GM23338 (cell line): ENCODE data around the gene RASA3. TPM values are rescaled to one million over a fixed set of nuclear protein-coding genes. Genes with fewer than 3 reads are reported as not detected.

Experiments
- ATAC-seq: fragments of 200-7000 bp; cut with Tn5 transposase; 3 replicates; pipeline ENCODE4 v1.9.1; 2020
- DNase-seq: peaks from one replicate; pipeline ENCODE4 v3.0.0-alpha.2; 2015; ENCODE audit warnings: low spot score
- H2AFZ ChIP-seq: fragments of 200-600 bp; sonication (generic); 2 replicates; pipeline ENCODE4 v1.8.0; 2016; ENCODE audit warnings: antibody characterized with exemption, mild to moderate bottlenecking, moderate library complexity
- H3F3A ChIP-seq: fragments of 200-600 bp; sonication (generic); replicated peaks from 2 replicates; pipeline ENCODE4 v1.8.0; 2017; ENCODE audit warnings: antibody characterized with exemption, mixed run types, low read depth
- H3K27ac ChIP-seq: fragments of 200-600 bp; sonication (generic); 2 replicates; pipeline ENCODE4 v1.6.1; 2016; ENCODE audit warnings: low read depth
- H3K27me3 ChIP-seq: fragments of 200-600 bp; sonication (generic); 2 replicates; pipeline ENCODE4 v1.8.0; 2016; ENCODE audit warnings: mild to moderate bottlenecking, mixed run types, moderate library complexity; ENCODE audit not compliant: insufficient read depth
- H3K36me3 ChIP-seq: fragments of 200-600 bp; sonication (generic); 2 replicates; pipeline ENCODE4 v1.8.0; 2016; ENCODE audit warnings: mild to moderate bottlenecking; ENCODE audit not compliant: insufficient read depth
- H3K4me1 ChIP-seq: fragments of 200-600 bp; sonication (generic); 2 replicates; pipeline ENCODE4 v1.8.0; 2016; ENCODE audit warnings: mild to moderate bottlenecking, moderate library complexity; ENCODE audit not compliant: insufficient read depth
- H3K4me2 ChIP-seq: fragments of 200-600 bp; sonication (generic); 2 replicates; pipeline ENCODE4 v1.7.1; 2017; ENCODE audit warnings: mixed run types
- H3K4me3 ChIP-seq: fragments of 200-600 bp; sonication (generic); 2 replicates; pipeline ENCODE4 v1.6.1; 2016; ENCODE audit warnings: mixed run types
- H3K79me2 ChIP-seq: fragments of 200-600 bp; sonication (generic); replicated peaks from 2 replicates; pipeline ENCODE4 v1.8.0; 2017; ENCODE audit warnings: mild to moderate bottlenecking; ENCODE audit not compliant: insufficient read depth
- H3K9me2 ChIP-seq: fragments of 200-600 bp; sonication (generic); 2 replicates; pipeline ENCODE4 v1.8.0; 2017; ENCODE audit not compliant: insufficient read depth
- H4K20me1 ChIP-seq: fragments of 200-600 bp; sonication (generic); replicated peaks from 2 replicates; pipeline ENCODE4 v1.8.0; 2017; ENCODE audit warnings: mild to moderate bottlenecking; ENCODE audit not compliant: insufficient read depth
- H3K27ac Mint-ChIP-seq: 2 replicates; pipeline ENCODE4 v1.8.0; 2020; ENCODE audit warnings: inconsistent platforms, mild to moderate bottlenecking, moderate library complexity, mixed read lengths
- H3K27me3 Mint-ChIP-seq: 3 replicates; pipeline ENCODE4 v1.8.0; 2022; ENCODE audit warnings: low read depth, mild to moderate bottlenecking, moderate library complexity, mixed read lengths, inconsistent platforms; ENCODE audit not compliant: insufficient read depth, poor library complexity
- H3K36me3 Mint-ChIP-seq: 3 replicates; pipeline ENCODE4 v1.8.0; 2021; ENCODE audit warnings: low read depth, mild to moderate bottlenecking, inconsistent platforms, moderate library complexity, mixed read lengths
- H3K4me1 Mint-ChIP-seq: 3 replicates; pipeline ENCODE4 v1.8.0; 2020; ENCODE audit warnings: mild to moderate bottlenecking, inconsistent platforms, mixed read lengths
- H3K4me3 Mint-ChIP-seq: 3 replicates; pipeline ENCODE4 v1.8.0; 2021; ENCODE audit warnings: moderate library complexity, mild to moderate bottlenecking, inconsistent platforms, mixed read lengths
- H3K9me3 Mint-ChIP-seq: 3 replicates; pipeline ENCODE4 v1.8.0; 2020; ENCODE audit warnings: moderate library complexity, mild to moderate bottlenecking, inconsistent platforms, mixed read lengths
- CREB1 ChIP-seq: fragments of 250-450 bp; sonication (Bioruptor Pico); IDR thresholded peaks from 2 replicates; pipeline ENCODE4 v1.5.0; 2020; ENCODE audit warnings: low read depth, mild to moderate bottlenecking, moderate library complexity
- CTCF ChIP-seq, 2 experiments: fragments of 200-600 bp in 1 of 2; sonication (generic) in 1 of 2; conservative IDR thresholded peaks; 2 replicates each; pipeline versions ENCODE4 v1.5.1 to v1.6.1; 2016 to 2017; ENCODE audit warnings: antibody characterized with exemption in 2 of 2, low read depth in 2 of 2, mild to moderate bottlenecking in 2 of 2, moderate library complexity in 1 of 2
- ETS1 ChIP-seq: IDR thresholded peaks from 2 replicates; pipeline ENCODE4 v1.6.1; 2016; ENCODE audit warnings: antibody characterized with exemption
- EZH2 ChIP-seq: fragments of 200-600 bp; sonication (generic); IDR thresholded peaks from one replicate; pipeline ENCODE4 v1.8.0; 2017; ENCODE audit warnings: antibody characterized with exemption, mild to moderate bottlenecking, low read depth; ENCODE audit not compliant: unreplicated experiment
- EZH2phosphoT487 ChIP-seq: fragments of 200-600 bp; sonication (generic); IDR thresholded peaks from one replicate; pipeline ENCODE4 v1.8.1; 2018; ENCODE audit warnings: antibody characterized with exemption; ENCODE audit not compliant: unreplicated experiment
- JUNB ChIP-seq: IDR thresholded peaks from one replicate; pipeline ENCODE4 v1.6.1; 2016; ENCODE audit warnings: antibody characterized with exemption; ENCODE audit not compliant: unreplicated experiment
- NANOG ChIP-seq: IDR thresholded peaks from 2 replicates; pipeline ENCODE4 v1.6.1; 2016; ENCODE audit warnings: antibody characterized with exemption, borderline replicate concordance
- POLR2AphosphoS5 ChIP-seq: IDR thresholded peaks from 2 replicates; pipeline ENCODE4 v1.6.1; 2016; ENCODE audit warnings: antibody characterized with exemption, low read depth
- REST ChIP-seq: IDR thresholded peaks from one replicate; pipeline ENCODE4 v1.6.1; 2018; ENCODE audit warnings: antibody characterized with exemption; ENCODE audit not compliant: unreplicated experiment
- STAT1 ChIP-seq: IDR thresholded peaks from one replicate; pipeline ENCODE4 v1.6.1; 2016; ENCODE audit warnings: antibody characterized with exemption; ENCODE audit not compliant: unreplicated experiment
- ZNF114 ChIP-seq: fragments of 250-450 bp; sonication (Bioruptor Pico); IDR thresholded peaks from 2 replicates; pipeline ENCODE4 v1.5.0; 2020; ENCODE audit warnings: mild to moderate bottlenecking, moderate library complexity
- ZNF331 ChIP-seq: fragments of 250-450 bp; sonication (Bioruptor Pico); IDR thresholded peaks from 2 replicates; pipeline ENCODE4 v1.5.0; 2020; ENCODE audit warnings: low read depth, mild to moderate bottlenecking, moderate library complexity
- ZNF462 ChIP-seq: fragments of 250-450 bp; sonication (Bioruptor Pico); IDR thresholded peaks from 2 replicates; pipeline ENCODE4 v1.5.0; 2020; ENCODE audit warnings: mild to moderate bottlenecking, moderate library complexity
- polyA plus RNA-seq: library from polyadenylated mRNA; unstranded; fragments of >200 nt; fragmentation: Nextera tagmentation; extraction: Ambion mirVana; gene quantifications from 2 replicates; pipeline ENCODE4 v1.2.1, GENCODE V29; 2016
- total RNA-seq: library from RNA; depleted of rRNA; stranded (reverse); fragments of >200 nt; shearing (Covaris generic); gene quantifications from 2 replicates; pipeline ENCODE4 v1.2.3, GENCODE V29; 2014

RASA3 gene
- total and polyA plus RNA-seq, 2 experiments from 2014 or later: 11.2 to 20.7 TPM

GRCh38 chr13:114162533-114162922 lies 30.1 kb upstream of the RASA3 start:
- DNase-seq: no peak

More at GRCh38 chr13:114162533-114162922, 30.1 kb upstream of the RASA3 start:
- Histone ChIP-seq H2AFZ (peak overlapping the region; percentile 86), H3K4me3 (no peak overlapping the region), H3K36me3 (no peaks in the 10 kb centered on the region), H3K4me2 (no peak overlapping the region), H3K4me1 (no peaks in the 10 kb centered on the region), H4K20me1 (no peaks in the 10 kb centered on the region), H3K27ac (no peak overlapping the region), H3K9me2 (no peaks in the 10 kb centered on the region), H3K79me2 (no peaks in the 10 kb centered on the region), H3F3A (no peaks in the 10 kb centered on the region; the same call in 1 of the 2 replicates), H3K27me3 (no peaks in the 10 kb centered on the region)
- no peak for ATAC-seq
- Mint-ChIP-seq H3K27ac (no peak overlapping the region), H3K4me1 (no peaks in the 10 kb centered on the region; the same call in 1 of the 3 replicates), H3K4me3 (no peak overlapping the region), H3K9me3 (no peaks in the 10 kb centered on the region), H3K36me3 (no peaks in the 10 kb centered on the region), H3K27me3 (peaks cover 6% of the 10 kb centered on the region)
- TF ChIP-seq REST (no peak), CREB1 (CRISPR knock-in tag) (no peak), EZH2 (no peak), STAT1 (no peak), NANOG (no peak), ZNF114 (CRISPR knock-in tag) (no peak), CTCF (conservative IDR thresholded peaks at IDR 0.05; ENCODE audit: low read depth in 2 of 2) (no peak), ETS1 (no peak), EZH2phosphoT487 (no peak), JUNB (no peak), ZNF462 (CRISPR knock-in tag) (no peak), POLR2AphosphoS5 (no peak), ZNF331 (no peak)
